HG02973 (cell line): ENCODE results near the gene ZNF668.

Experiments used
- ATAC-seq: cut with Tn5 transposase; IDR thresholded peaks from one replicate; pipeline ENCODE4 v1.9.1; 2021; ENCODE audit warnings: moderate library complexity; ENCODE audit not compliant: unreplicated experiment

Gene ZNF668

DNA sequence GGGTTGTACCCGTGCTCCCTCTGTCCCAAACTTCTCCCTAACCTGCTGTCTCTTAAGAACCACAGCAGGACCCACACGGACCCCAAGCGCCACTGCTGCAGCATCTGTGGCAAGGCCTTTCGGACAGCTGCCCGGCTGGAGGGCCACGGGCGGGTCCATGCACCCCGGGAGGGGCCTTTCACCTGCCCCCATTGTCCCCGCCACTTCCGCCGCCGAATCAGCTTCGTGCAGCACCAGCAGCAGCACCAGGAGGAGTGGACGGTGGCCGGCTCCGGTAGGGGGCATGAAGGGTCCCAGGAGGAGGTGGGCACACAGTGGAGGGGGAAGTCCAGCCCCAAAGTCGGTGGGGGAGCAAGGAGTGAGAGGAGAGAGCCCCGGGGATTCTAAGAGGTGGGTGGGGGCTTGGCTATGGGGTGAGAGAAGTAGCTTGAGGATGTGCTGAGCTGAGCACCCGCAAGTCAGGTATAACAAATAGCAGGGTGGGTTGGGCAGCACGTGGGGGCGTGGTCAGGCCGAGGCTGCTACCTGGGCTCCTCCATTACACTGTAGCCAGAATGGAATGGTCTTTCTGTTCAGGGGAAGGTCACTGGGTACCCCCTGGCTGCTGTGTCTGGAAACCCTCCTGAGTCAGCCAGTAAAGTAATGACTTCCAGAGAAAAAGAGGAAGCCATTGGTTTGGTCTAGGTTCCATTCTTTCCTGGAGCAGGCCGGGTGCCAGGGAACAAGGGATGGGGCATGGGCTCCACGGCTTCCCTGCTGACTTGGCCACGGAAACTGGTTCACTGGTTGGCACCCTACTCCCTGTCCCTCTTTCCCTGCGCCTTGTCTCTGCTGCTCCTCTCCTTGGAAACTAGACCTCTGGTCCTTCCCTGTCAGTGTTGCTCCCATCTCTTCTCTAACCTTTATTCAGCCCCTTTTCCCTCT is 7.7 kb upstream of the ZNF668 start:
- no peak for ATAC-seq

DNA sequence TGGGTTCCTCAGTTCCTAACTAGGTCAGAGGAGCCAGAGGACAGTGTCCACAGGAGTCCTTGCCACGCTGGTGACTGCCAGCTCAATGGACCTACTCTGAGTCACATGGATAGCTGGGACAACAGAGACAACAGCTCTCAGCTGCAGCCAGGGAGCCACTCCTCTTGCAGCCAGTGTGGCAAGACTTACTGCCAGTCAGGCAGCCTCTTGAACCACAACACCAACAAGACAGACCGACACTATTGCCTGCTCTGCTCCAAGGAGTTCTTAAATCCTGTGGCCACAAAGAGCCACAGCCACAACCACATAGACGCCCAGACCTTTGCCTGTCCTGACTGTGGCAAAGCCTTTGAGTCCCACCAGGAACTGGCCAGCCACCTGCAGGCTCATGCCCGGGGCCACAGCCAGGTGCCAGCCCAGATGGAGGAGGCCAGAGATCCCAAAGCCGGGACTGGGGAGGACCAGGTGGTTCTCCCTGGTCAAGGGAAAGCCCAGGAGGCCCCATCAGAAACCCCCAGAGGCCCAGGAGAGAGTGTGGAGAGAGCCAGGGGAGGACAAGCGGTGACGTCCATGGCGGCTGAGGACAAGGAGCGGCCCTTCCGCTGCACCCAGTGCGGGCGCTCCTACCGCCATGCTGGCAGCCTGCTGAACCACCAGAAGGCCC is 6.8 kb upstream of the ZNF668 start:
- ATAC-seq, result no peak

DNA sequence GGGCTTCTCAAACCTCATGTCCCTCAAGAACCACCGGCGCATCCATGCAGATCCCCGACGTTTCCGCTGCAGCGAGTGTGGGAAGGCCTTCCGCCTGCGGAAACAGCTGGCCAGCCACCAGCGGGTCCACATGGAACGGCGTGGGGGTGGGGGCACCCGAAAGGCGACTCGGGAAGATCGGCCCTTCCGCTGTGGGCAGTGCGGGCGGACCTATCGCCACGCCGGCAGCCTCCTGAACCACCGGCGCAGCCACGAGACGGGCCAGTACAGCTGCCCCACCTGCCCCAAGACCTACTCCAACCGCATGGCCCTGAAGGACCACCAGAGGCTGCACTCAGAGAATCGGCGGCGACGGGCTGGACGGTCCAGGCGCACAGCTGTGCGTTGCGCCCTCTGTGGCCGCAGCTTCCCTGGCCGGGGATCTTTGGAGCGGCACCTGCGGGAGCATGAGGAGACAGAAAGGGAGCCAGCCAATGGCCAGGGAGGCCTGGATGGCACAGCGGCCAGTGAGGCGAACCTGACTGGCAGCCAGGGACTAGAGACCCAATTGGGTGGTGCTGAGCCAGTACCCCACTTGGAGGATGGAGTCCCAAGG is 6.1 kb upstream of the ZNF668 start:
- ATAC-seq, result no peak

DNA sequence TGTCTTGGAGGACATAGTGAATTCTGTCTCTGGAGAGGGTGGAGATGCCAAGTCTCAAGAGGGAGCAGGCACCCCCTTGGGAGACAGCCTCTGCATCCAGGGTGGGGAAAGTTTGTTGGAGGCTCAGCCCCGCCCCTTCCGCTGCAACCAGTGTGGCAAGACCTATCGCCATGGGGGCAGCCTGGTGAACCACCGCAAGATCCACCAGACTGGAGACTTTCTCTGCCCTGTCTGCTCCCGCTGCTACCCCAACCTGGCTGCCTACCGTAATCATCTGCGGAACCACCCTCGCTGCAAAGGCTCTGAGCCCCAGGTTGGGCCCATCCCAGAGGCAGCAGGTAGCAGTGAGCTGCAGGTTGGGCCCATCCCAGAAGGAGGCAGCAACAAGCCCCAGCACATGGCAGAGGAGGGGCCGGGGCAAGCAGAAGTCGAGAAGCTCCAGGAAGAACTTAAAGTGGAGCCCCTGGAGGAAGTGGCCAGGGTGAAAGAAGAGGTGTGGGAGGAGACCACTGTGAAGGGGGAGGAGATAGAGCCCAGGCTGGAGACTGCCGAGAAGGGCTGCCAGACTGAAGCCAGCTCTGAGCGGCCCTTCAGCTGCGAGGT is 5.4 kb upstream of the ZNF668 start:
- no peak for ATAC-seq

DNA sequence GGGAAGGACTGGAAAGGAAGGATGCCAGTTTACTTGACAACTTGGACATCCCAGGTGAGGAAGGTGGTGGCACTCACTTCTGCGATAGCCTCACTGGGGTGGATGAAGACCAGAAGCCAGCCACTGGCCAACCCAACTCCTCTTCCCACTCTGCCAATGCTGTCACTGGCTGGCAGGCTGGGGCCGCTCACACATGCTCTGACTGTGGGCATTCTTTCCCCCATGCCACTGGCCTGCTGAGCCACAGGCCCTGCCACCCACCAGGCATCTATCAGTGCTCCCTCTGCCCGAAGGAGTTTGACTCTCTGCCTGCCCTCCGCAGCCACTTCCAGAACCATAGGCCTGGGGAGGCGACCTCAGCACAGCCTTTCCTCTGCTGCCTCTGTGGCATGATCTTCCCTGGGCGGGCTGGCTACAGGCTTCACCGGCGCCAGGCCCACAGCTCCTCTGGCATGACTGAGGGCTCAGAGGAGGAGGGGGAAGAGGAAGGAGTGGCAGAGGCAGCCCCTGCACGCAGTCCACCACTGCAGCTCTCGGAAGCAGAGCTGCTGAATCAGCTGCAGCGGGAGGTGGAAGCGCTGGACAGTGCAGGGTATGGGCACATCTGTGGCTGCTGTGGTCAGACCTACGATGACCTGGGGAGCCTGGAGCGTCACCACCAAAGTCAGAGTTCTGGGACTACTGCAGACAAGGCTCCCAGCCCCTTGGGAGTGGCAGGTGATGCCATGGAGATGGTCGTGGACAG is 4.7 kb upstream of the ZNF668 start:
- ATAC-seq, result no peak

DNA sequence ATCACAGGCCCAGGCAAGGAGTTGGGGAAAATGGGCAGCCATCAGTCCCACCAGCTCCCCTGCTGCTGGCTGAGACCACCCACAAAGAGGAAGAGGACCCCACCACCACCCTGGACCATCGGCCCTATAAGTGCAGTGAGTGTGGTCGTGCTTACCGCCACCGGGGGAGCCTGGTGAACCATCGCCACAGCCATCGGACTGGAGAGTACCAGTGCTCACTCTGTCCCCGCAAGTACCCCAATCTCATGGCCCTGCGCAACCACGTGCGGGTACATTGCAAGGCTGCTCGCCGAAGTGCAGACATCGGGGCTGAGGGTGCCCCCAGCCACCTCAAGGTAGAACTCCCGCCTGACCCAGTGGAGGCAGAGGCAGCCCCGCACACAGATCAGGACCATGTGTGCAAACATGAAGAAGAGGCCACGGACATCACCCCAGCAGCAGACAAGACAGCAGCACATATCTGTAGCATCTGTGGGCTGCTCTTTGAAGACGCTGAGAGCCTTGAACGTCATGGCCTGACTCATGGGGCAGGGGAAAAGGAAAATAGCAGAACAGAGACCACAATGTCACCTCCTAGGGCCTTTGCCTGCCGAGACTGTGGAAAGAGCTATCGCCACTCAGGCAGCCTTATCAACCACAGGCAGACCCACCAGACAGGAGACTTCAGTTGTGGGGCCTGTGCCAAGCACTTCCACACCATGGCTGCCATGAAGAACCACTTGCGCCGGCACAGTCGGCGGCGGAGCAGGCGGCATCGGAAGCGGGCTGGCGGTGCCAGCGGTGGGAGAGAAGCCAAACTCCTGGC is 3.8 kb upstream of the ZNF668 start:
- no peak for ATAC-seq

DNA sequence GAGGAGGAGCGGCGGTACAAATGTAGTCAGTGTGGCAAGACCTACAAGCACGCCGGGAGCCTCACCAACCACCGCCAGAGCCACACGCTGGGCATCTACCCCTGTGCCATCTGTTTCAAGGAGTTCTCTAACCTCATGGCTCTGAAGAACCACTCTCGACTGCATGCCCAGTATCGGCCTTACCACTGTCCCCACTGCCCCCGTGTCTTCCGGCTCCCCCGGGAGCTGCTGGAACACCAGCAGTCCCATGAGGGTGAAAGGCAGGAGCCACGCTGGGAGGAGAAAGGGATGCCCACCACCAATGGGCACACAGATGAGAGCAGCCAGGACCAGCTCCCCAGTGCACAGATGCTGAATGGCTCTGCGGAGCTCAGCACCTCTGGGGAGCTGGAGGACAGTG is 3.0 kb upstream of the ZNF668 start:
- no peak for ATAC-seq

DNA sequence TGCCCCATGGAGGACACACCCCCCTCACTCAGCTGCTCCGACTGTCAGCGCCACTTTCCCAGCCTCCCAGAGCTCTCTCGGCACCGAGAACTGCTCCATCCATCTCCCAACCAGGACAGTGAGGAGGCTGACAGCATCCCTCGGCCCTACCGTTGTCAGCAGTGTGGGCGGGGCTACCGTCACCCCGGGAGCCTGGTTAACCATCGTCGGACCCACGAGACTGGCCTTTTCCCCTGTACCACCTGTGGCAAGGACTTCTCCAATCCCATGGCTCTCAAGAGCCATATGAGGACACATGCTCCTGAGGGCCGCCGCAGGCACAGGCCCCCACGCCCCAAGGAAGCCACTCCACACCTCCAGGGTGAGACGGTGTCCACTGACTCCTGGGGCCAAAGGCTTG is 2.3 kb upstream of the ZNF668 start:
- no peak for ATAC-seq

DNA sequence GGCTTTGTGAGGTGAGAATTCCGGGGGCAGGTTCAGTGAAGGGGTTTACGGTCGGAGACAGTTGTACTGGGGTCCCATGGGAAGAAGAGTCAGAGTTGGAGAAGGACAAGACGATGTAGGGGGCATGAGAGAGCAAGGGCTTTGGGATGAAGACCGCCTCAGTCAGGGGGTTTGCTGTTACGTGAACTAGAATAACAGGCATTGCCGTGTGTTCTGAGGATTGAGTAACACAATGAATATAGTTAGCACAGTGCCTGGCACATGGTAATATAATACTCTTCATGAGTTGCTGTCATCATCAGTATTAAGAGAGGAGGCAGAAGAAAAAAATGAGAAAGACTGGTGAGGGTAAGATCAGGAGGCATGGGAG is 759 bp upstream of the ZNF668 start:
- ATAC-seq, result no peak

DNA sequence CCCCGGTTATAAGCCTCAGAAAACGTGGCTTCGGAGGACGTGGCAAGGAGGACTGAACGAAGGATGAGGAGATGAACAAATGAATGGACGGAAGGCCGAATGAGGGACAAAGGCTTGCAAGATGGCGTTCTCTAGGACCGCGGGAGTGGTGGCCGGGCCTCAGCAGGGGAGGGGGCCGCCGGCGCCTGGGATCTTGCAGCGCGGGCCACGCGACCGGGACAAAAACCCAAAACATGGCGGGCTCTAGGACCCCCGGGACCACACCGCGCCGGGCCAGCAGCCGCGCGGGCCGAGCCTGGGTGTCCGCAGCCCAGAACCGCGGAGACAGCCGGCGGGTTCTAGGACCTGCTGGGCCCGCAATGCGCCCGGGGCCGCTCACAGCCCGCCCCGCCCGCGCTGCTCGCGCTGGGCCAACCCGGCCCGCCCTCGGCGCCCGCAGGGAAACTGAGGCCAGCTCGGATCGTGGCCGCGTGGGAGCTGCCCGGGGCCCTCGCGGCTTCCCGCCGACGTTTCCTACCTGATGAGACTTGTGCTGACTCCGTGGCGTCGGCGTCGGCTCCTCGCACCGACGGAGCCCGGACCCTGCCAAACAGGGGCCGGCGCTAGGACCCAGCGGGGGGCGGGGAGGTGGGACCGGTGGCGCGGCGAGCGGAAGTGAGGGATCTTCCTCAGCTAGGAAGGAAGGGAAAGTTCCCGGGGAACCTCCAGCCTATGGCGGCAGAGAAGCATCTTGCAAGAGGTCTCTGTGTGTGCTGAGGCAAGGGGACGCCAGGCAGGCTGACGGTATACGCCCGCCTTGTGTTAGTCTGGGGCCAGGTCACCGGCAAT is 684 bp downstream of the ZNF668 start:
- peak; percentile 45 for ATAC-seq

DNA sequence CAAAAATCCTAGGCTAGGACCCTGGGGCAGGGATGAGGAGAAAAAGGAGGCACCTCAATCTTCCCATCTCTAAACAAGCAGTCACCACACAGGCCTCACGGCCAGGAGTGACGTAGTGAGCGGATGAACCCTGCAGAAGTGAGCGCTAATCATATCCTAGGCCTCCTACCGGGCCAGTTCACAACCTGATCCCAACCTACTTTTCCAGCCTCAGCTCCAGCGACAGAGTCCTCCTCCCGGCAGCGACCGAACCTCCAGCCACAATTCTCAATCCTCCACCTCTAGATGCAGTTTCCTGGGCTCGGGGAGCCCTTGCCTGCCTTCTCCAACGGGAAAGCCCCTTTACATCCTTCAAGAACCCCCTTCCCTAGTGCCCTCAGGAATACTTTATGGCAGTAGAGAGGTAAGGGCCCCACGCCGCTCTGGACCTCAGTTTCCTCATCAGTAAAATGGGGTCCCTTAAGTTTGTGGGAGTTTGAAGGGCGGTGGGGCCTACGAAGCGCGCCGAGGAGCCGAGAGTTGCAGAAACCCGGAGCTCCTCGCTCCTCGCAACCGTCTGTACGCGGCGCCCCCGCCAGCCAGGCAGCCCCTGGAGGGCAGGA is 1.4 kb downstream of the ZNF668 start:
- ATAC-seq, result no peak

DNA sequence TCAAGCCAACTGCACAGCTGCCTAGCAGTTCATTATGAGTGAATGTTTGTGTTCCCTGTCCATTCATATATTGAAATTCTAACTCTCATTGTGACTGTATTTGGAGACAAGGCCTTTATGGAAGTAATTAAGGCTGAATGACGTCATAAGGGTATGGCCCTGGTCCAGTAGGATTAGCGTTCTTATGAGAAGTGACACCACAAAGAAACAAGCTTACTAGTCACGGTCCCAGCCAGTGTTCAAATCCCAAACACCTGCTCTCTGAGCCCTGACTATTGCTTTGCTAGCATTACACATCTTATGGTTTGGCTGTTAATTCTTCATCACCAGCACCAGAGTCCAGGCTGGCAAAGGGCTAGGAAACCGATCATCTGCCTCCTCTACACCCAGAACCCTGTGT is 2.2 kb downstream of the ZNF668 start:
- ATAC-seq, result no peak

DNA sequence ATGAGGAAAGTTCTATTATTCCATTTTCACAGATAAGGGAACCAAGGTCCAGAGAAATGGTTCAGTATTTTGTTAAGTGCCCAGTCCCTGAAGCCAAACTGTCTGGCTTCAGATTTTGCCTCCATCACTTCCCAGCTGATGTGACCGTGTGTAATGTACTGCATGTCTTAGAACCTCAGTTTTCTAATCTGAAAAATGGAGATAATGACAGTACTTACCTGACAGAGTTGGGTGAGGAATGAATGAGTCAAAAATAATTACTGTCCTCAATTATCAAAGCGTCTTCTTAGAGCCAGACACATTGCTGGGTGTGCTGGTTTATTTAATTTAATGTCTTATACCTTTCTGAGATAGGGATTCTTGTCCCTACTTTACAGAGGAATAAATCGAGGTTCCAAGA is 6.7 kb downstream of the ZNF668 start:
- no peak for ATAC-seq

DNA sequence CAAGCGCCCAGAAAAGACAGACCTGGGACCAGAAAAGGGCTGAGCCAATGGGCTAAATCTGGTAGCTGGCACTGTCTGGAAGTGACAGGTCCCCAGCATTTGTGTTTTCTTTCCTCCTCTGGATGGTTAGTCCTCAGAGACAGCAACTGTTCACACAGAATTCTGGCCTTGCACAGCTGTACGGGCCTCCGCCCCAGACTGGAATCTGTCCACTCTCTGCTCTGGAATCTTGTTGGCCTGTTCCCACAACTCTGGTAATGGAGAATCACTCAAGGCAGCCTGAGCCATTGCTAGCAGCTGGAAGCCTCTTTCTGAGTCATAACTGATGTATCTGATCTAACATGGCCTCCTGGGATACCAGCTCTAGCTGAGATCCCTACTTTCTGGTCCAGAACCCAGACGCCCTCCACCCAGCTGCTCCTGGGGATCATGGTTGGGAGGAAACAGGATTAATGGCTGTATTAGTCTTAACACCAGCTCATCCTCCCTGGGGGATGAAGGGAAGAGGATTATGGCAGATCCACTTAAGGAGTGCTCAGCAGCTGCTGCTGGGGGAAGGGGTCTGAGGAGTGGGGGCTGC is 9.1 kb downstream of the ZNF668 start:
- no peak for ATAC-seq

DNA sequence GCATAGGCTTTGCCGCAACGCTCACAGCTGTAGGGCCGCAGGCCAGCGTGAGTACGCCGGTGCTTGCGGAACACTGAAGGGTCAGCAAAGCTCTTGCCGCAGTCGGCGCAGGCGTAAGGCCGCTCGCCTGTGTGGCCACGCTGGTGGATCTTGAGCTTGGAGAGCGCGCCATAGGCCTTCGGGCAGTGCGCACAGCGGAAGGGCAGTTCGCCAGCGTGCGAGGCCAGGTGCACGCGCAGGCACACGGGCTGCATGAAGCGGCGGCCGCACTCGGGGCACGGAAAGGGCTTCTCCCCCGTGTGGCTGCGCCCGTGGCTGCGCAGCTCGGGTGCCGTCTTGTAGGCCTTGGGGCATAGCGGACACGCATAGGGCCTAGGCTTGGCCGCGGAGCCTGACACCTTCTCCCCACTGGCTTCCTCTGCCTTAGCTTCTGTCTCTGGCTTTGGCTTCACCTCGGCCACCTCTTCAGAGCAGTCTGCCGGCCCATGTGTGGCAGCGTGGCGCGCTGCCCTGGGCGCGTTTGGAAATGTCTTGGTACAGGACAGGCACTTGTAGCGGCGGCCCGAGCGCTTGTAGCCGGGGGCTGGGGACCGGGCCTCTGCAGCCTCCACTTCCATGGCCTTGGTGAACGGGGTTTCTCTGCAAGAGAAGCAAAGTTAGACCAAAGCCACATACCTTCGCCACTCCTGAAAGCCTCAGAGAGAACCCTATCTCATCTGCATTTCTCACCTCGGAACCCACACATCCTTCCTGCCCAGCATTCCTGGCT is 10.0 kb downstream of the ZNF668 start:
- no peak for ATAC-seq

DNA sequence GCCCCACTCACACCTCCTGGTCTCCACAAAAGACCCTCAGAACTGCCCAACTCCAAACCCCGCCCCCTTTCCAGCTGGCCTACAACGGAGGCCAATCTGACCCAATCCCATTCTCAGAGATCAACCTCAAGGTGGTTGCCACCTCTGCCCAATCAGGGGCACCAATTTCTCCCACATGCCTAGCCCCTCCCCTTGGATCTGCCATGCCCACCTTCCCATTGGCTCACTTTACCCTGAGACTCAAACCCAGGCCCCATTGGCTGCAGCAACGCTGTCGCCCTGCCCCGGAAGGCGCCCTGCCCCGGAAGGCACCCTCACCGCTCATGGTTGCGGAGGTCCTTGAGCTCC is 10.6 kb downstream of the ZNF668 start:
- no peak for ATAC-seq

DNA sequence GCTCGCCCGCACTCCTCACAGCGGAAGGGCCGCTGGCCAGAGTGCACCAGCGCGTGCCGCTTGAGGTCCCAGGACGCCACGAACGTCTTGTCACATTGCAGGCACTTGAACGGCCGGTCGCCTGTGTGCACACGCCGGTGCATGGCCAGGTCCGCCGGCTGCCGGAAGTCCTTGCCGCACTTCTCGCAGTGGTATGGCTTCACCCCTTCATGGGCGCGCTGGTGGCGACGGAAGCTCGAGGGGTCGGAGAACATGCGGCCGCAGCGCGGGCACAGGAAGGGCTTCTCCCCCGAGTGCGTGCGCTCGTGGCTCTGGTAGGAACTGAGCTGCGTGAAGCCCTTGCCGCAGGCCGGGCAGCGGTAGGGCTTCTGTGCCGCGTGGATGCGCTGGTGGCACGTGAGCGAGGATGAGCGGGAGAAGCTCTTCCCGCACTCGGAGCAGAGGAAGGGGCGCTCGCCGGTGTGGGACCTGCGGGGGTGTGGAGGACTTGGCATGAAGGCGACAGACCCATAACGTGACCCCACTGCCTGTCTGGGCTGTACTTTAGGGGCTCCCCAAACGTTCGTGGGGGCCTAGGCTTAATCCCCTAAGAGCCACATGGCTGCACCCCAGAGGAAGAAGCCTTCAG is 12.1 kb downstream of the ZNF668 start:
- ATAC-seq, result no peak
